H9 (cell line): ENCODE measurements around the gene RBL2. TPM values are rescaled to one million over a fixed set of nuclear protein-coding genes. Genes with fewer than 3 reads are reported as not detected.

ENCODE experiments used
- DNase-seq: peaks from one replicate; pipeline ENCODE4 v3.0.0-alpha.2; 2017
- H2AFZ ChIP-seq: one replicate; pipeline ENCODE4 v1.6.1; 2013; ENCODE audit warnings: mild to moderate bottlenecking, low read length, control low read depth, moderate library complexity
- H2AK5ac ChIP-seq: 2 replicates; pipeline ENCODE4 v1.6.1; 2013; ENCODE audit warnings: low read length, control low read depth, mixed read lengths; ENCODE audit not compliant: insufficient read length
- H2BK120ac ChIP-seq: one replicate; pipeline ENCODE4 v1.6.1; 2013; ENCODE audit warnings: low read depth, mild to moderate bottlenecking, low read length, control low read depth, inconsistent platforms; ENCODE audit not compliant: poor library complexity, severe bottlenecking
- H2BK12ac ChIP-seq: 2 replicates; pipeline ENCODE4 v1.6.1; 2013; ENCODE audit warnings: low read length, control low read depth, mixed read lengths, low read depth; ENCODE audit not compliant: insufficient read length
- H2BK15ac ChIP-seq: 2 replicates; pipeline ENCODE4 v1.6.1; 2013; ENCODE audit warnings: low read depth, low read length, control low read depth
- H2BK20ac ChIP-seq: one replicate; pipeline ENCODE4 v1.6.1; 2013; ENCODE audit warnings: low read depth, mild to moderate bottlenecking, low read length, control low read depth, inconsistent platforms; ENCODE audit not compliant: poor library complexity, severe bottlenecking
- H2BK5ac ChIP-seq: 2 replicates; pipeline ENCODE4 v1.6.1; 2013; ENCODE audit warnings: low read length, control low read depth, mixed read lengths; ENCODE audit not compliant: insufficient read length
- H3K14ac ChIP-seq: 2 replicates; pipeline ENCODE4 v1.6.1; 2013; ENCODE audit warnings: low read length, control low read depth; ENCODE audit not compliant: insufficient read depth
- H3K18ac ChIP-seq: 2 replicates; pipeline ENCODE4 v1.6.1; 2013; ENCODE audit warnings: low read depth, mild to moderate bottlenecking, mixed read lengths, low read length, control low read depth; ENCODE audit not compliant: insufficient read length
- H3K23ac ChIP-seq: 2 replicates; pipeline ENCODE4 v1.6.1; 2013; ENCODE audit warnings: low read length, control low read depth, mixed read lengths, low read depth; ENCODE audit not compliant: insufficient read length
- H3K23me2 ChIP-seq: 2 replicates; pipeline ENCODE4 v1.6.1; 2013; ENCODE audit warnings: low read depth, mild to moderate bottlenecking, mixed read lengths, low read length, control low read depth; ENCODE audit not compliant: insufficient read length, poor library complexity, severe bottlenecking
- H3K27ac ChIP-seq: 2 replicates; pipeline ENCODE4 v1.5.1; 2013; ENCODE audit warnings: low read length, control low read depth, mixed read lengths, low read depth; ENCODE audit not compliant: insufficient read length
- H3K27me3 ChIP-seq: 2 replicates; pipeline ENCODE4 v1.6.1; 2013; ENCODE audit warnings: low read length, control low read depth, inconsistent platforms; ENCODE audit not compliant: insufficient read depth
- H3K4ac ChIP-seq: 2 replicates; pipeline ENCODE4 v1.6.1; 2013; ENCODE audit warnings: low read depth, mild to moderate bottlenecking, control low read depth, inconsistent platforms, low read length, moderate library complexity
- H3K4me1 ChIP-seq: 2 replicates; pipeline ENCODE4 v1.6.1; 2013; ENCODE audit warnings: low read length, control low read depth, inconsistent platforms; ENCODE audit not compliant: insufficient read depth
- H3K4me2 ChIP-seq: 2 replicates; pipeline ENCODE4 v1.6.1; 2013; ENCODE audit warnings: low read length, control low read depth, mixed read lengths; ENCODE audit not compliant: insufficient read length, insufficient read depth
- H3K56ac ChIP-seq: 2 replicates; pipeline ENCODE4 v1.6.1; 2013; ENCODE audit warnings: low read depth, mild to moderate bottlenecking, mixed read lengths, low read length, control low read depth; ENCODE audit not compliant: insufficient read length
- H3K79me1 ChIP-seq: 2 replicates; pipeline ENCODE4 v1.6.1; 2013; ENCODE audit warnings: low read depth, mild to moderate bottlenecking, moderate library complexity, low read length, control low read depth, inconsistent platforms; ENCODE audit not compliant: insufficient read depth, poor library complexity, severe bottlenecking
- H3K79me2 ChIP-seq: 2 replicates; pipeline ENCODE4 v1.6.1; 2013; ENCODE audit warnings: low read length, control low read depth, inconsistent platforms; ENCODE audit not compliant: insufficient read depth
- H3K9ac ChIP-seq: 2 replicates; pipeline ENCODE4 v1.6.1; 2013; ENCODE audit warnings: low read length, control low read depth, mixed read lengths; ENCODE audit not compliant: insufficient read length; ENCODE audit errors: extremely low read depth
- H3K9me3 ChIP-seq: one replicate; pipeline ENCODE4 v1.6.1; 2013; ENCODE audit warnings: low read depth, low read length, inconsistent platforms; ENCODE audit not compliant: control insufficient read depth
- H3T11ph ChIP-seq: one replicate; pipeline ENCODE4 v1.6.1; 2013; ENCODE audit warnings: mild to moderate bottlenecking, low read length, control low read depth, inconsistent platforms
- H4K20me1 ChIP-seq: one replicate; pipeline ENCODE4 v1.6.1; 2013; ENCODE audit not compliant: control insufficient read depth, insufficient read length, insufficient read depth
- H4K5ac ChIP-seq: 2 replicates; pipeline ENCODE4 v1.6.1; 2013; ENCODE audit warnings: low read depth, mild to moderate bottlenecking, mixed read lengths, low read length, control low read depth; ENCODE audit not compliant: insufficient read length
- H4K8ac ChIP-seq: replicated peaks from 2 replicates; pipeline ENCODE4 v1.6.1; 2013; ENCODE audit warnings: low read length, control low read depth, mixed read lengths, low read depth; ENCODE audit not compliant: insufficient read length
- H4K91ac ChIP-seq: 2 replicates; pipeline ENCODE4 v1.6.1; 2013; ENCODE audit warnings: low read depth, mild to moderate bottlenecking, moderate library complexity, mixed read lengths, low read length, control low read depth; ENCODE audit not compliant: insufficient read length
- H3K27ac Mint-ChIP-seq, 3 experiments: 2 replicates in 2 of 3; 3 replicates in 1 of 3; pipeline ENCODE4 v1.8.0; 2020 to 2021; ENCODE audit warnings: mixed read lengths in 3 of 3, mild to moderate bottlenecking in 1 of 3, moderate library complexity in 1 of 3
- H3K27me3 Mint-ChIP-seq: 2 replicates; pipeline ENCODE4 v1.8.0; 2021; ENCODE audit warnings: low read depth, mild to moderate bottlenecking, moderate library complexity, mixed read lengths
- H3K36me3 Mint-ChIP-seq, 3 experiments: 2 replicates in 2 of 3; 3 replicates in 1 of 3; pipeline ENCODE4 v1.8.0; 2020 to 2021; ENCODE audit warnings: low read depth in 3 of 3, mixed read lengths in 3 of 3; ENCODE audit not compliant: insufficient read depth in 1 of 3
- H3K4me1 Mint-ChIP-seq, 2 experiments: 2 replicates each; pipeline ENCODE4 v1.8.0; 2020; ENCODE audit warnings: mixed read lengths in 2 of 2
- H3K4me3 Mint-ChIP-seq, 2 experiments: 2 replicates in 1 of 2; 3 replicates in 1 of 2; pipeline ENCODE4 v1.8.0; 2020 to 2021; ENCODE audit warnings: mild to moderate bottlenecking in 2 of 2, mixed read lengths in 2 of 2, moderate library complexity in 1 of 2
- H3K9me3 Mint-ChIP-seq, 2 experiments: 2 replicates in 1 of 2; 3 replicates in 1 of 2; pipeline ENCODE4 v1.8.0; 2020; ENCODE audit warnings: mild to moderate bottlenecking in 2 of 2, mixed read lengths in 2 of 2, moderate library complexity in 1 of 2
- WGBS: extraction: QIAGEN DNeasy Blood & Tissue Kit; methylation state at CpG from one replicate; pipeline ENCODE4 v1.1.7; 2013; ENCODE audit warnings: missing lambda C conversion rate, low lambda C conversion rate, mixed read lengths; ENCODE audit not compliant: insufficient read length; ENCODE audit errors: extremely low coverage; 5-methylcytosine and 5-hydroxymethylcytosine counted together
- long read RNA-seq: library from polyadenylated mRNA; unstranded; transcript quantifications from one replicate; pipeline ENCODE4 v2.0.0, GENCODE V29; 2020
- total RNA-seq: library from RNA; stranded (reverse); gene quantifications from 2 replicates; pipeline ENCODE4 v1.2.1, GENCODE V29; 2021
- TF ChIP-seq, protein P1 (sequence below): fragments of 200-600 bp; sonication (generic); conservative IDR thresholded peaks from 3 replicates; pipeline ENCODE4 v1.8.0; 2021; ENCODE audit warnings: antibody characterized with exemption, mild to moderate bottlenecking

RBL2 gene, protein sequence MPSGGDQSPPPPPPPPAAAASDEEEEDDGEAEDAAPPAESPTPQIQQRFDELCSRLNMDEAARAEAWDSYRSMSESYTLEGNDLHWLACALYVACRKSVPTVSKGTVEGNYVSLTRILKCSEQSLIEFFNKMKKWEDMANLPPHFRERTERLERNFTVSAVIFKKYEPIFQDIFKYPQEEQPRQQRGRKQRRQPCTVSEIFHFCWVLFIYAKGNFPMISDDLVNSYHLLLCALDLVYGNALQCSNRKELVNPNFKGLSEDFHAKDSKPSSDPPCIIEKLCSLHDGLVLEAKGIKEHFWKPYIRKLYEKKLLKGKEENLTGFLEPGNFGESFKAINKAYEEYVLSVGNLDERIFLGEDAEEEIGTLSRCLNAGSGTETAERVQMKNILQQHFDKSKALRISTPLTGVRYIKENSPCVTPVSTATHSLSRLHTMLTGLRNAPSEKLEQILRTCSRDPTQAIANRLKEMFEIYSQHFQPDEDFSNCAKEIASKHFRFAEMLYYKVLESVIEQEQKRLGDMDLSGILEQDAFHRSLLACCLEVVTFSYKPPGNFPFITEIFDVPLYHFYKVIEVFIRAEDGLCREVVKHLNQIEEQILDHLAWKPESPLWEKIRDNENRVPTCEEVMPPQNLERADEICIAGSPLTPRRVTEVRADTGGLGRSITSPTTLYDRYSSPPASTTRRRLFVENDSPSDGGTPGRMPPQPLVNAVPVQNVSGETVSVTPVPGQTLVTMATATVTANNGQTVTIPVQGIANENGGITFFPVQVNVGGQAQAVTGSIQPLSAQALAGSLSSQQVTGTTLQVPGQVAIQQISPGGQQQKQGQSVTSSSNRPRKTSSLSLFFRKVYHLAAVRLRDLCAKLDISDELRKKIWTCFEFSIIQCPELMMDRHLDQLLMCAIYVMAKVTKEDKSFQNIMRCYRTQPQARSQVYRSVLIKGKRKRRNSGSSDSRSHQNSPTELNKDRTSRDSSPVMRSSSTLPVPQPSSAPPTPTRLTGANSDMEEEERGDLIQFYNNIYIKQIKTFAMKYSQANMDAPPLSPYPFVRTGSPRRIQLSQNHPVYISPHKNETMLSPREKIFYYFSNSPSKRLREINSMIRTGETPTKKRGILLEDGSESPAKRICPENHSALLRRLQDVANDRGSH
- total RNA-seq, result 17.0 and 17.3 TPM in 2 replicates
- long read RNA-seq, full-length matches to known transcripts, result 9 of 53 reads
- long read RNA-seq, partial matches to known transcripts, result 28 of 53 reads
- long read RNA-seq, other reads (novel, unspliced or antisense), result 16 of 53 reads

DNA sequence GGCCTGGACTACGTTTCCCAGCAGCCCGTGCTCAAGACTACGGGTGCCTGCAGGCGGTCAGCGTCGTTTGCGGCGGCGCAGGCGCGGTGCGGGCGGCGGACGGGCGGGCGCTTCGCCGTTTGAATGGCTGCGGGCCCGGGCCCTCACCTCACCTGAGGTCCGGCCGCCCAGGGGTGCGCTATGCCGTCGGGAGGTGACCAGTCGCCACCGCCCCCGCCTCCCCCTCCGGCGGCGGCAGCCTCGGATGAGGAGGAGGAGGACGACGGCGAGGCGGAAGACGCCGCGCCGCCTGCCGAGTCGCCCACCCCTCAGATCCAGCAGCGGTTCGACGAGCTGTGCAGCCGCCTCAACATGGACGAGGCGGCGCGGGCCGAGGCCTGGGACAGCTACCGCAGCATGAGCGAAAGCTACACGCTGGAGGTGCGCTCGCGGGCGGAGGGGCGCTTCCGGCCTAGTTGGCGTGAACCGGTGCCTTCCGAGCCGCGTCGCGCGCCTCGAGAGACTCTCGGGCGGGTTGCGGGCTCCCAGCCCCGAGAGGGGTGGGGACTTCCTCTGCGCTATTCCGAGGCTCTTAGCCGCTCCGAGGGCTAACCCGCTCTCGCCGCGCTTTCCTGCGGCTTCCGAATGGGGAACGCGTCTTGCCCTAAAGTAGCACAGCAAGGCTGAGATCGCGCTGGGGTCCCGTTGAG lies at the start of gene RBL2:
Gene RBL2 (plus strand): TSS at position 95 of the 689 bp plus-strand sequence. CDS start 86 bp downstream, at position 181.
- Histone ChIP-seq H3K79me1 (no peaks in the 10 kb centered on the region), H2BK120ac (no peak within 1 kb of the TSS), H3K4ac (no peak within 1 kb of the TSS), H2BK20ac (no peak within 1 kb of the TSS), H3K23me2 (peaks cover 10% of the 10 kb centered on the region), H4K91ac (no peak within 1 kb of the TSS), H3K27ac (no peak within 1 kb of the TSS), H3K4me2 (peak within 1 kb of the TSS; percentile 78), H3K4me1 (no peaks in the 10 kb centered on the region), H2BK5ac (no peak within 1 kb of the TSS), H3K18ac (peak within 1 kb of the TSS; percentile 73), H2AFZ (peak within 1 kb of the TSS; percentile 91), H3K79me2 (peaks cover 2% of the 10 kb centered on the region; the same call in 1 of the 2 replicates), H4K8ac (no peak within 1 kb of the TSS), H3K14ac (peak within 1 kb of the TSS; percentile 91), H3T11ph (no peak within 1 kb of the TSS), H4K20me1 (no peaks in the 10 kb centered on the region), H2BK12ac (no peak within 1 kb of the TSS), H2BK15ac (no peak within 1 kb of the TSS), H3K9me3 (no peaks in the 10 kb centered on the region), H2AK5ac (no peak within 1 kb of the TSS), H3K27me3 (no peaks in the 10 kb centered on the region), H3K23ac (no peak within 1 kb of the TSS), H3K9ac (peak within 1 kb of the TSS; percentile 75), H3K56ac (no peak within 1 kb of the TSS), H4K5ac (no peak within 1 kb of the TSS)
- H3K4me1 Mint-ChIP-seq, result peaks cover 19% of the 10 kb centered on the region in 2 experiments
- H3K27ac Mint-ChIP-seq, result peak within 1 kb of the TSS; percentile 84 to 91 (median 87)
- peak; percentile 84 for DNase-seq
- WGBS, result no CpG with 5 or more reads among the region's 89 CpGs
- peaks cover 2% of the 10 kb centered on the region; the same call in 1 of the 2 replicates for H3K27me3 Mint-ChIP-seq
- TF ChIP-seq, protein P1, sequence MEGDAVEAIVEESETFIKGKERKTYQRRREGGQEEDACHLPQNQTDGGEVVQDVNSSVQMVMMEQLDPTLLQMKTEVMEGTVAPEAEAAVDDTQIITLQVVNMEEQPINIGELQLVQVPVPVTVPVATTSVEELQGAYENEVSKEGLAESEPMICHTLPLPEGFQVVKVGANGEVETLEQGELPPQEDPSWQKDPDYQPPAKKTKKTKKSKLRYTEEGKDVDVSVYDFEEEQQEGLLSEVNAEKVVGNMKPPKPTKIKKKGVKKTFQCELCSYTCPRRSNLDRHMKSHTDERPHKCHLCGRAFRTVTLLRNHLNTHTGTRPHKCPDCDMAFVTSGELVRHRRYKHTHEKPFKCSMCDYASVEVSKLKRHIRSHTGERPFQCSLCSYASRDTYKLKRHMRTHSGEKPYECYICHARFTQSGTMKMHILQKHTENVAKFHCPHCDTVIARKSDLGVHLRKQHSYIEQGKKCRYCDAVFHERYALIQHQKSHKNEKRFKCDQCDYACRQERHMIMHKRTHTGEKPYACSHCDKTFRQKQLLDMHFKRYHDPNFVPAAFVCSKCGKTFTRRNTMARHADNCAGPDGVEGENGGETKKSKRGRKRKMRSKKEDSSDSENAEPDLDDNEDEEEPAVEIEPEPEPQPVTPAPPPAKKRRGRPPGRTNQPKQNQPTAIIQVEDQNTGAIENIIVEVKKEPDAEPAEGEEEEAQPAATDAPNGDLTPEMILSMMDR, result no peak
- H3K9me3 Mint-ChIP-seq, result peaks cover 6 to 11% of the 10 kb centered on the region in 2 experiments; a peak in 3 of 5 replicates
- peak within 1 kb of the TSS; percentile 92 to 95 for H3K4me3 Mint-ChIP-seq
- H3K36me3 Mint-ChIP-seq, result peaks cover 0 to 10% (median 3%) of the 10 kb centered on the region in 3 experiments; a peak in 4 of 7 replicates
